ENCODE measurements around the gene VCAM1. TPM values are rescaled to one million over a fixed set of nuclear protein-coding genes. Genes with fewer than 3 reads are reported as not detected.

VCAM1 gene
- total and polyA plus RNA-seq, 2 donors (not counting 3 experiments of a cell fraction or from before 2014, with no cell fraction given): 1.8 to 2.3 TPM

DNA sequence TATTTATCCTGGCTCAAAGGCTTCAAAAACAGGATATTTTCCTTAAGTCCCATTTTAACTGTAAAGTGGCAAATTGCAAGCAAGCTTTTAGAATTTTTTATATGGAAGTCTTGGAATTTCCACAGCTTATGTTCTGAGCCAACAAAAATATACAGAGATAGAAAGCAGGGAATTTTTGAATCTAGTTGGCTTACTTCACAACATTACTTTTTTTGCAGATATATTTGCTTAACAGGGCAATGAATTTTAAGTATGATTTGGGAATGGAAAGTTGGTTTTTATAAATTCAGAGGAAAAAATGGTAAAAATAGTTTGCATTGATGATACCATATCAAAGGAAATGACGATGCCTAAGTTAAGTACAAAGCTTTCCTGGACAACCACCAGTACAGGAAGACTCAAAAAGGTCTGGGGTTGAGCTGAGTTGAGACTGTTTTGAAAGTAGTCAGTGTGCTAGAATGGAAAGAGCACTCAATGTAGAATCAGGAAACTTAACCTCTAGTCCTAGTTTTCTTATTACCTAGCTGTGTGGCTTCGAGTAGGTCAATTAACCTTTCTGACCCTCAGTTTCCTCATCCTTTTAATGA is 11.0 kb upstream of the VCAM1 start:
- DNase-seq (ENCODE audit: low read depth, low spot score) (peak; percentile 85), FAIRE-seq (peak; percentile 89)
- dilution Hi-C loops (cut with MboI; ENCODE audit: extremely low pct_ligation_motif_present, low sequenced_read_pairs): no loop called here
- CTCF ChIA-PET: interaction anchor here (0.6 to 1.5 kb wide), 3 partner anchors 11 to 1331 kb away, joined by 3 to 5 read pairs (median 3); partner anchors contain the start of gene VCAM1
- H2AFZ ChIP-seq (ENCODE audit: low read depth, low read length): peak overlapping the region; percentile 59
- H3K9me1 ChIP-seq (replicated peaks; ENCODE audit: control insufficient read depth, extremely low read depth, insufficient read depth, low read length): no peaks in the 10 kb centered on the region
- no peak overlapping the region for H3K9ac ChIP-seq (replicated peaks; ENCODE audit: extremely low read depth, insufficient read depth, low read length)
- no peak overlapping the region for H3K4me3 ChIP-seq (replicated peaks in 1 of 3; ENCODE audit: insufficient read depth in 1 of 3, low read depth in 1 of 3, low read length in 3 of 3)
- H4K20me1 ChIP-seq (replicated peaks; ENCODE audit: control insufficient read depth, extremely low read depth, insufficient read depth, low read length): no peaks in the 10 kb centered on the region
- H3K79me2 ChIP-seq (ENCODE audit: control insufficient read depth, insufficient read depth, low read length): no peaks in the 10 kb centered on the region
- POLR2A ChIA-PET: interaction anchor here (0.6 kb wide), 1 partner anchor 129 kb away, joined by 3 read pairs; no protein-coding TSS in a partner anchor
- no TSS peak for BruUV-seq (replicated peaks)
- peak overlapping the region; percentile 64 for H3K4me2 ChIP-seq (ENCODE audit: insufficient read depth, low read length)
- peak overlapping the region; percentile 61 for H3K27ac ChIP-seq (ENCODE audit: insufficient read depth, low read depth, low read length)
- no peaks in the 10 kb centered on the region for H3K9me3 ChIP-seq (replicated peaks; ENCODE audit: control insufficient read depth, insufficient read depth, low read length)
- TF ChIP-seq EZH2 (IDR thresholded peaks at IDR 0.05; ENCODE audit: borderline replicate concordance, low read depth, low read length, severe bottlenecking): no peak
- TF ChIP-seq GATA2 (IDR thresholded peaks at IDR 0.05; ENCODE audit: insufficient read depth, insufficient read length, low read depth, low read length): no peak
- TF ChIP-seq JUN (IDR thresholded peaks at IDR 0.05; ENCODE audit: borderline replicate concordance, insufficient read depth, insufficient read length, low read depth): no peak
- TF ChIP-seq FOS (IDR thresholded peaks at IDR 0.05; ENCODE audit: borderline replicate concordance, insufficient read depth, low read length): no peak
- no peak for TF ChIP-seq MYC (IDR thresholded peaks at IDR 0.05; ENCODE audit: low read depth, low read length)
- TF ChIP-seq POLR2A (IDR thresholded peaks at IDR 0.05; ENCODE audit: low read depth, low read length): no peak
- TF ChIP-seq POLR2AphosphoS5 (IDR thresholded peaks at IDR 0.05; ENCODE audit: insufficient read depth, low read depth, low read length): no peak
- TF ChIP-seq, protein P1, sequence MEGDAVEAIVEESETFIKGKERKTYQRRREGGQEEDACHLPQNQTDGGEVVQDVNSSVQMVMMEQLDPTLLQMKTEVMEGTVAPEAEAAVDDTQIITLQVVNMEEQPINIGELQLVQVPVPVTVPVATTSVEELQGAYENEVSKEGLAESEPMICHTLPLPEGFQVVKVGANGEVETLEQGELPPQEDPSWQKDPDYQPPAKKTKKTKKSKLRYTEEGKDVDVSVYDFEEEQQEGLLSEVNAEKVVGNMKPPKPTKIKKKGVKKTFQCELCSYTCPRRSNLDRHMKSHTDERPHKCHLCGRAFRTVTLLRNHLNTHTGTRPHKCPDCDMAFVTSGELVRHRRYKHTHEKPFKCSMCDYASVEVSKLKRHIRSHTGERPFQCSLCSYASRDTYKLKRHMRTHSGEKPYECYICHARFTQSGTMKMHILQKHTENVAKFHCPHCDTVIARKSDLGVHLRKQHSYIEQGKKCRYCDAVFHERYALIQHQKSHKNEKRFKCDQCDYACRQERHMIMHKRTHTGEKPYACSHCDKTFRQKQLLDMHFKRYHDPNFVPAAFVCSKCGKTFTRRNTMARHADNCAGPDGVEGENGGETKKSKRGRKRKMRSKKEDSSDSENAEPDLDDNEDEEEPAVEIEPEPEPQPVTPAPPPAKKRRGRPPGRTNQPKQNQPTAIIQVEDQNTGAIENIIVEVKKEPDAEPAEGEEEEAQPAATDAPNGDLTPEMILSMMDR (IDR thresholded peaks at IDR 0.05; ENCODE audit: extremely low read depth in 1 of 2, insufficient read depth in 1 of 2, low read depth in 1 of 2, low read length in 2 of 2): no peak
- TF ChIP-seq MAX (IDR thresholded peaks at IDR 0.05; ENCODE audit: insufficient read depth, insufficient read length): no peak
- intact Hi-C loops (cut with micrococcal nuclease): loop anchor here (2.0 to 10.0 kb wide), 3 partner anchors 112 to 156 kb away; no protein-coding TSS in a partner anchor
- H3K4me1 ChIP-seq (ENCODE audit: control insufficient read depth, extremely low read depth, insufficient read depth, low read length): peaks cover 25% of the 10 kb centered on the region
- H3K27me3 ChIP-seq (ENCODE audit: control insufficient read depth in 2 of 2, insufficient read depth in 2 of 2, low read length in 2 of 2): no peaks in the 10 kb centered on the region
- no peaks in the 10 kb centered on the region for H3K36me3 ChIP-seq (ENCODE audit: control insufficient read depth in 2 of 2, extremely low read depth in 1 of 2, insufficient read depth in 2 of 2, low read length in 2 of 2)
